ENCODE measurements around the gene FASTK.

The FASTK gene

GRCh38 chr7:151081170-151082101 is 827 bp upstream of the FASTK start:
- peak; percentile 50 for DNase-seq (ENCODE audit: low read depth, low spot score)

- DNase-seq (ENCODE audit: low read depth, low spot score) = peak; percentile 52
These were observed 515 bp downstream of the FASTK start for GRCh38 chr7:151080067-151080521.

- no peak for DNase-seq (ENCODE audit: low read depth, low spot score)
These were observed 1.3 kb downstream of the FASTK start for GRCh38 chr7:151079199-151079910.

- DNase-seq (ENCODE audit: low read depth, low spot score) = no peak
These were observed 2.2 kb downstream of the FASTK start for GRCh38 chr7:151078233-151079040.

GRCh38 chr7:151077705-151078232 is 2.8 kb downstream of the FASTK start:
- no peak for DNase-seq (ENCODE audit: low read depth, low spot score)

- peak; percentile 46 for DNase-seq (ENCODE audit: low read depth, low spot score)
These were observed 3.5 kb downstream of the FASTK start for GRCh38 chr7:151076863-151077704.

- no peak for DNase-seq (ENCODE audit: low read depth, low spot score)
These were observed 4.6 kb downstream of the FASTK start for GRCh38 chr7:151075978-151076426.

- DNase-seq (ENCODE audit: low read depth, low spot score) = no peak
These were observed 5.0 kb downstream of the FASTK start for GRCh38 chr7:151075662-151075971.

- no peak for DNase-seq (ENCODE audit: low read depth, low spot score)
These were observed 5.6 kb downstream of the FASTK start for GRCh38 chr7:151074817-151075661.

GRCh38 chr7:151073990-151074389 is 6.6 kb downstream of the FASTK start:
- DNase-seq (ENCODE audit: low read depth, low spot score) = no peak

GRCh38 chr7:151071032-151071866 is 9.4 kb downstream of the FASTK start:
- no peak for DNase-seq (ENCODE audit: low read depth, low spot score)

- no peak for DNase-seq (ENCODE audit: low read depth, low spot score)
These were observed 10.0 kb downstream of the FASTK start for GRCh38 chr7:151070574-151070960.

GRCh38 chr7:151069841-151070573 is 10.6 kb downstream of the FASTK start:
- no peak for DNase-seq (ENCODE audit: low read depth, low spot score)

GRCh38 chr7:151068069-151068773 is 12.4 kb downstream of the FASTK start:
- DNase-seq (ENCODE audit: low read depth, low spot score) = peak; percentile 84

GRCh38 chr7:151066273-151066974 is 14.2 kb downstream of the FASTK start:
- no peak for DNase-seq (ENCODE audit: low read depth, low spot score)

GRCh38 chr7:151065516-151065915 is 15.1 kb downstream of the FASTK start:
- no peak for DNase-seq (ENCODE audit: low read depth, low spot score)

GRCh38 chr7:151064993-151065392 is 15.6 kb downstream of the FASTK start:
- no peak for DNase-seq (ENCODE audit: low read depth, low spot score)

Measured in astrocyte of the hippocampus (primary cell).